Thymus (tissue), 11 donors: ENCODE results near the gene XXYLT1. TPM values are rescaled to one million over a fixed set of nuclear protein-coding genes. Genes with fewer than 3 reads are reported as not detected.

Experiments
- DNase-seq, 9 donors: peaks; one replicate each; pipeline ENCODE4 v3.0.0-alpha.2; 2013; ENCODE audit warnings: low spot score in 9 of 9, low read depth in 6 of 9, missing footprints in 1 of 9
- H3K27ac ChIP-seq, 2 donors: one replicate each; pipeline ENCODE4 v1.5.1; 2013; ENCODE audit warnings: control low read depth in 1 of 2, low read depth in 1 of 2, low read length in 1 of 2, mild to moderate bottlenecking in 1 of 2, moderate library complexity in 1 of 2
- H3K27me3 ChIP-seq, 2 donors: one replicate each; pipeline ENCODE4 v1.5.1; 2013; ENCODE audit warnings: low read length in 1 of 2; ENCODE audit not compliant: control insufficient read depth in 2 of 2, insufficient read depth in 1 of 2
- H3K36me3 ChIP-seq, 2 donors: one replicate each; pipeline ENCODE4 v1.5.1; 2013; ENCODE audit warnings: low read length in 1 of 2, mild to moderate bottlenecking in 1 of 2, moderate library complexity in 1 of 2; ENCODE audit not compliant: control insufficient read depth in 2 of 2, insufficient read depth in 2 of 2
- H3K4me1 ChIP-seq, 2 donors: one replicate each; pipeline ENCODE4 v1.5.1; 2013; ENCODE audit warnings: low read length in 2 of 2; ENCODE audit not compliant: control insufficient read depth in 2 of 2, insufficient read depth in 2 of 2
- H3K4me3 ChIP-seq, 2 donors: one replicate each; pipeline ENCODE4 v1.5.1; 2013; ENCODE audit warnings: low read length in 2 of 2, control low read depth in 1 of 2, mild to moderate bottlenecking in 1 of 2
- H3K9me3 ChIP-seq, 2 donors: one replicate each; pipeline ENCODE4 v1.5.1; 2013; ENCODE audit warnings: low read length in 1 of 2, mild to moderate bottlenecking in 1 of 2; ENCODE audit not compliant: control insufficient read depth in 2 of 2, insufficient read depth in 1 of 2
- WGBS: extraction: QIAGEN DNeasy Blood & Tissue Kit; methylation state at CpG from one replicate; pipeline ENCODE4 v1.1.7; 2013; 5-methylcytosine and 5-hydroxymethylcytosine counted together
- polyA plus RNA-seq: library from polyadenylated mRNA; stranded (reverse); fragments of 200-250 nt; gene quantifications from one replicate; pipeline ENCODE4 v1.2.3, GENCODE V29; 2013
- total RNA-seq: library from RNA; stranded (reverse); fragments of 120-200 nt; gene quantifications from one replicate; pipeline ENCODE4 v1.2.4, GENCODE V29; 2013
- donor health status: healthy.

Gene XXYLT1
- total and polyA plus RNA-seq, 2 donors = 5.8 to 12.3 TPM

- Histone ChIP-seq H3K9me3 (no peaks in the 10 kb centered on the region), H3K27me3 (no peaks in the 10 kb centered on the region), H3K36me3 (peaks cover 0 to 4% of the 10 kb centered on the region in 2 donors), H3K27ac (no peak overlapping the region), H3K4me1 (peaks cover 25 to 86% of the 10 kb centered on the region in 2 donors), H3K4me3 (no peak overlapping the region)
- WGBS = 91% methylated on average over 11 of the region's 11 CpGs
- no peak for DNase-seq
These were observed 119.0 kb downstream of the XXYLT1 start for GRCh38 chr3:195151866-195152541.

GRCh38 chr3:195151402-195151801 is 119.6 kb downstream of the XXYLT1 start:
- H3K4me1 ChIP-seq = peaks cover 20 to 86% of the 10 kb centered on the region in 2 donors
- WGBS = 83% methylated on average over 3 of the region's 3 CpGs
- no peaks in the 10 kb centered on the region for H3K9me3 ChIP-seq
- no peak overlapping the region for H3K27ac ChIP-seq
- no peak overlapping the region for H3K4me3 ChIP-seq
- no peaks in the 10 kb centered on the region for H3K27me3 ChIP-seq
- no peak for DNase-seq
- peaks cover 0 to 4% of the 10 kb centered on the region in 2 donors for H3K36me3 ChIP-seq

DNA sequence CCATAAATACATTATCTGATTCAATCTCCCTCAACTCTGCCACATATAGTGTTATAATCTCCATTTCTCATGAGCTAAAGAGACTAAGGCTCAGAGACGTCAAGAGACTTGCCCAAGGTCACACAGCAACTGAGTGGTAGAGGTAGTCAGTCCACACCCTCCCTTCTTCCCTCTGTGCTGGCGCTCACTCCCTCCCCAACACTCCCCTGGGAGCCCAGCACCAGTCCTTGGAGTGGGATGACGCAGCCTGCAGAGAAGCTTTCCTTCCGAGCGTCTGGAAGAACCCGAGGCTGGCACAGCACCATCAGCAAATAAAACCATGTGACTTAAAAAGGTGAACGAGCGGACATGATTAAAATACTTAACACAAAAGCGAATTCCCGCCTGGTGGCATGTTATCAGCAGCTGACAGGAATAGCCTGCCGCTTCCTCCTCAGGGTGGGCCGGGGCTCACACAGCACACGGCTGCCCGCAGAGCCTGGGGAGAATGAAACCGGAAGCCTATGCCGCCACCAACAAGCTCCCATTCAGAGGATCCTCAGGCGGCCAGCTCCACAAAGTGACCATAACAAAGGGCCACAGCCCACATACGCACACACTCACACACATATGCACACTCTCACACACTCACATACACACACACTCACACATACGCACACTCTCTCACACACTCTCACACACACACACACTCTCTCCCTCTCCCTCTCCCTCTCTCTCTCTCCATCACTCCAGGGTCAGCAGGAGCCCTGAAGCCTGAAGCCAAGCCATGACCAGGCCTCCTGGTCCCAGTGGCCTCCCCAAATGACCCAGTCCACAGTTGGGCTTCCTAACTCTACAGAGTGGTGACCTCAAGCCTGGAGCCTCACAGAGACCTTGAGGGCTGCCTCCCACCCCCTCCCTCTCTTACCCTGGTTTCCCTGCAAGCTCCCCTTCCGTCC is 120.5 kb downstream of the XXYLT1 start:
- Histone ChIP-seq H3K4me3 (peak overlapping the region; percentile 14 to 38), H3K36me3 (no peaks in the 10 kb centered on the region), H3K27ac (peak overlapping the region in 1 of 2 donors; percentile 44), H3K4me1 (peaks cover 20 to 85% of the 10 kb centered on the region in 2 donors), H3K27me3 (no peaks in the 10 kb centered on the region), H3K9me3 (no peaks in the 10 kb centered on the region)
- DNase-seq = peak in 3 of 9 donors; percentile 47 to 72 (median 62)
- 21% methylated on average over 20 of the region's 20 CpGs for WGBS

DNA sequence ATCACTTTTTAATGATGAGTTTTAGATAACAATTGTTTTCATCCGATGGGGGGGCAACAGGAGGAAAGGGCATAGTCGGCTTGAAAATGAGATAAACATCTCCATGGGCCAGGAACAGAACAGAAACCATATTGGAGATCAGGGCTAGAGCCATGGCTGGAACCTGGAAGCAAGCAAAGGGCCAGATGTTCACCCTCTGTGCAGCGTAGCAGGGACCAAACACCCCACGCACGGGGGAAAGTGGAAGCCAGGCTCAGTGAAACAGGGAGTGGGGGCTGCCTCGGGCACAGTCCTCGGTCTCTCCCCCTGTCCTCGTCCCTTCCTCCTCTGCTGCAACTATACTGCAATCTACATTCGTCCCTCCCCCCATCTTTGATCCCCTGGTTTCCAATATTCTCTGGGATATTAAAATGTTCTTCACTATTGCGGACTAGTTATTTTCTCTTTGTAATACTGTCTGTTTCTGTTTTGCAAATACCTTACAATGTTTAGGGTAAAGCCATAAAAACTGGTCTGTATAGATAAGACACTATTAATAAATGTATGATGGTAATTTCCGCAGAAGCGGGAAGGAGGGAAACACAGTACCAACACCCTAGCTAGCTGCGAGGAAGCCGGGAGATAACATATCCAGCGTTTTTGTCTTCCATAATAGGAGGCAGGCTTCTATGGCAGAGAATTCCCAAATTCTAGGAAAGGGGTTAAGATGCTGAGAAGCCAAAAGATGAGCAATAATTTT is 121.5 kb downstream of the XXYLT1 start:
- no peaks in the 10 kb centered on the region for H3K36me3 ChIP-seq
- H3K4me3 ChIP-seq = no peak overlapping the region
- H3K4me1 ChIP-seq = peaks cover 10 to 85% of the 10 kb centered on the region in 2 donors
- 55% methylated on average over 15 of the region's 15 CpGs for WGBS
- H3K9me3 ChIP-seq = no peaks in the 10 kb centered on the region
- no peaks in the 10 kb centered on the region for H3K27me3 ChIP-seq
- H3K27ac ChIP-seq = no peak overlapping the region
- no peak for DNase-seq

GRCh38 chr3:195148549-195148948 is 122.4 kb downstream of the XXYLT1 start:
- 22% methylated on average over 10 of the region's 10 CpGs for WGBS
- Histone ChIP-seq H3K9me3 (no peaks in the 10 kb centered on the region), H3K4me1 (peaks cover 8 to 75% of the 10 kb centered on the region in 2 donors), H3K4me3 (no peak overlapping the region), H3K27me3 (no peaks in the 10 kb centered on the region), H3K27ac (peak overlapping the region in 1 of 2 donors; percentile 43), H3K36me3 (no peaks in the 10 kb centered on the region)
- DNase-seq = peak in 1 of 9 donors; percentile 45

GRCh38 chr3:195147649-195148080 is 123.3 kb downstream of the XXYLT1 start:
- peak overlapping the region; percentile 36 to 43 for H3K27ac ChIP-seq
- H3K9me3 ChIP-seq = no peaks in the 10 kb centered on the region
- peak overlapping the region; percentile 2 to 27 for H3K4me3 ChIP-seq
- peaks cover 8 to 67% of the 10 kb centered on the region in 2 donors for H3K4me1 ChIP-seq
- peak in 3 of 9 donors; percentile 48 to 75 (median 61) for DNase-seq
- H3K36me3 ChIP-seq = no peaks in the 10 kb centered on the region
- H3K27me3 ChIP-seq = no peaks in the 10 kb centered on the region
- 12% methylated on average over 17 of the region's 17 CpGs for WGBS

- no peaks in the 10 kb centered on the region for H3K36me3 ChIP-seq
- WGBS = 86% methylated on average over 8 of the region's 8 CpGs
- peaks cover 0 to 4% of the 10 kb centered on the region in 2 donors for H3K9me3 ChIP-seq
- no peak overlapping the region for H3K27ac ChIP-seq
- no peak for DNase-seq
- peaks cover 8 to 62% of the 10 kb centered on the region in 2 donors for H3K4me1 ChIP-seq
- H3K4me3 ChIP-seq = no peak overlapping the region
- H3K27me3 ChIP-seq = no peaks in the 10 kb centered on the region
These were observed 124.8 kb downstream of the XXYLT1 start for GRCh38 chr3:195146131-195146530.

GRCh38 chr3:195145579-195145978 is 125.4 kb downstream of the XXYLT1 start:
- Histone ChIP-seq H3K27me3 (no peaks in the 10 kb centered on the region), H3K4me1 (peaks cover 4 to 56% of the 10 kb centered on the region in 2 donors), H3K36me3 (no peaks in the 10 kb centered on the region), H3K27ac (no peak overlapping the region), H3K4me3 (no peak overlapping the region), H3K9me3 (peaks cover 0 to 7% of the 10 kb centered on the region in 2 donors)
- DNase-seq = no peak
- 94% methylated on average over 12 of the region's 12 CpGs for WGBS
